GM23338 (cell line): ENCODE measurements around the gene MECP2. TPM values are rescaled to one million over a fixed set of nuclear protein-coding genes. Genes with fewer than 3 reads are reported as not detected.

ENCODE experiments used
- ATAC-seq: fragments of 200-7000 bp; cut with Tn5 transposase; 3 replicates; pipeline ENCODE4 v1.9.1; 2020
- DNase-seq: peaks from one replicate; pipeline ENCODE4 v3.0.0-alpha.2; 2015; ENCODE audit warnings: low spot score
- H2AFZ ChIP-seq: fragments of 200-600 bp; sonication (generic); 2 replicates; pipeline ENCODE4 v1.8.0; 2016; ENCODE audit warnings: antibody characterized with exemption, mild to moderate bottlenecking, moderate library complexity
- H3F3A ChIP-seq: fragments of 200-600 bp; sonication (generic); replicated peaks from 2 replicates; pipeline ENCODE4 v1.8.0; 2017; ENCODE audit warnings: antibody characterized with exemption, mixed run types, low read depth
- H3K27ac ChIP-seq: fragments of 200-600 bp; sonication (generic); 2 replicates; pipeline ENCODE4 v1.6.1; 2016; ENCODE audit warnings: low read depth
- H3K27me3 ChIP-seq: fragments of 200-600 bp; sonication (generic); 2 replicates; pipeline ENCODE4 v1.8.0; 2016; ENCODE audit warnings: mild to moderate bottlenecking, mixed run types, moderate library complexity; ENCODE audit not compliant: insufficient read depth
- H3K36me3 ChIP-seq: fragments of 200-600 bp; sonication (generic); 2 replicates; pipeline ENCODE4 v1.8.0; 2016; ENCODE audit warnings: mild to moderate bottlenecking; ENCODE audit not compliant: insufficient read depth
- H3K4me1 ChIP-seq: fragments of 200-600 bp; sonication (generic); 2 replicates; pipeline ENCODE4 v1.8.0; 2016; ENCODE audit warnings: mild to moderate bottlenecking, moderate library complexity; ENCODE audit not compliant: insufficient read depth
- H3K4me2 ChIP-seq: fragments of 200-600 bp; sonication (generic); 2 replicates; pipeline ENCODE4 v1.7.1; 2017; ENCODE audit warnings: mixed run types
- H3K4me3 ChIP-seq: fragments of 200-600 bp; sonication (generic); 2 replicates; pipeline ENCODE4 v1.6.1; 2016; ENCODE audit warnings: mixed run types
- H3K79me2 ChIP-seq: fragments of 200-600 bp; sonication (generic); replicated peaks from 2 replicates; pipeline ENCODE4 v1.8.0; 2017; ENCODE audit warnings: mild to moderate bottlenecking; ENCODE audit not compliant: insufficient read depth
- H3K9me2 ChIP-seq: fragments of 200-600 bp; sonication (generic); 2 replicates; pipeline ENCODE4 v1.8.0; 2017; ENCODE audit not compliant: insufficient read depth
- H4K20me1 ChIP-seq: fragments of 200-600 bp; sonication (generic); replicated peaks from 2 replicates; pipeline ENCODE4 v1.8.0; 2017; ENCODE audit warnings: mild to moderate bottlenecking; ENCODE audit not compliant: insufficient read depth
- H3K27ac Mint-ChIP-seq: 2 replicates; pipeline ENCODE4 v1.8.0; 2020; ENCODE audit warnings: inconsistent platforms, mild to moderate bottlenecking, moderate library complexity, mixed read lengths
- H3K27me3 Mint-ChIP-seq: 3 replicates; pipeline ENCODE4 v1.8.0; 2022; ENCODE audit warnings: low read depth, mild to moderate bottlenecking, moderate library complexity, mixed read lengths, inconsistent platforms; ENCODE audit not compliant: insufficient read depth, poor library complexity
- H3K36me3 Mint-ChIP-seq: 3 replicates; pipeline ENCODE4 v1.8.0; 2021; ENCODE audit warnings: low read depth, mild to moderate bottlenecking, inconsistent platforms, moderate library complexity, mixed read lengths
- H3K4me1 Mint-ChIP-seq: 3 replicates; pipeline ENCODE4 v1.8.0; 2020; ENCODE audit warnings: mild to moderate bottlenecking, inconsistent platforms, mixed read lengths
- H3K4me3 Mint-ChIP-seq: 3 replicates; pipeline ENCODE4 v1.8.0; 2021; ENCODE audit warnings: moderate library complexity, mild to moderate bottlenecking, inconsistent platforms, mixed read lengths
- H3K9me3 Mint-ChIP-seq: 3 replicates; pipeline ENCODE4 v1.8.0; 2020; ENCODE audit warnings: moderate library complexity, mild to moderate bottlenecking, inconsistent platforms, mixed read lengths
- CREB1 ChIP-seq: fragments of 250-450 bp; sonication (Bioruptor Pico); IDR thresholded peaks from 2 replicates; pipeline ENCODE4 v1.5.0; 2020; ENCODE audit warnings: low read depth, mild to moderate bottlenecking, moderate library complexity
- EZH2 ChIP-seq: fragments of 200-600 bp; sonication (generic); IDR thresholded peaks from one replicate; pipeline ENCODE4 v1.8.0; 2017; ENCODE audit warnings: antibody characterized with exemption, mild to moderate bottlenecking, low read depth; ENCODE audit not compliant: unreplicated experiment
- EZH2phosphoT487 ChIP-seq: fragments of 200-600 bp; sonication (generic); IDR thresholded peaks from one replicate; pipeline ENCODE4 v1.8.1; 2018; ENCODE audit warnings: antibody characterized with exemption; ENCODE audit not compliant: unreplicated experiment
- JUNB ChIP-seq: IDR thresholded peaks from one replicate; pipeline ENCODE4 v1.6.1; 2016; ENCODE audit warnings: antibody characterized with exemption; ENCODE audit not compliant: unreplicated experiment
- NANOG ChIP-seq: IDR thresholded peaks from 2 replicates; pipeline ENCODE4 v1.6.1; 2016; ENCODE audit warnings: antibody characterized with exemption, borderline replicate concordance
- POLR2AphosphoS5 ChIP-seq: IDR thresholded peaks from 2 replicates; pipeline ENCODE4 v1.6.1; 2016; ENCODE audit warnings: antibody characterized with exemption, low read depth
- ZNF114 ChIP-seq: fragments of 250-450 bp; sonication (Bioruptor Pico); IDR thresholded peaks from 2 replicates; pipeline ENCODE4 v1.5.0; 2020; ENCODE audit warnings: mild to moderate bottlenecking, moderate library complexity
- ZNF331 ChIP-seq: fragments of 250-450 bp; sonication (Bioruptor Pico); IDR thresholded peaks from 2 replicates; pipeline ENCODE4 v1.5.0; 2020; ENCODE audit warnings: low read depth, mild to moderate bottlenecking, moderate library complexity
- polyA plus RNA-seq: library from polyadenylated mRNA; unstranded; fragments of >200 nt; fragmentation: Nextera tagmentation; extraction: Ambion mirVana; gene quantifications from 2 replicates; pipeline ENCODE4 v1.2.1, GENCODE V29; 2016
- total RNA-seq: library from RNA; depleted of rRNA; stranded (reverse); fragments of >200 nt; shearing (Covaris generic); gene quantifications from 2 replicates; pipeline ENCODE4 v1.2.3, GENCODE V29; 2014
- TF ChIP-seq, protein P1 (sequence below), 2 experiments: fragments of 200-600 bp in 1 of 2; sonication (generic) in 1 of 2; conservative IDR thresholded peaks; 2 replicates each; pipeline versions ENCODE4 v1.5.1 to v1.6.1; 2016 to 2017; ENCODE audit warnings: antibody characterized with exemption in 2 of 2, low read depth in 2 of 2, mild to moderate bottlenecking in 2 of 2, moderate library complexity in 1 of 2
- TF ChIP-seq, protein P2 (sequence below): IDR thresholded peaks from one replicate; pipeline ENCODE4 v1.6.1; 2018; ENCODE audit warnings: antibody characterized with exemption; ENCODE audit not compliant: unreplicated experiment

MECP2 gene
- total and polyA plus RNA-seq, 2 experiments from 2014 or later = 27.7 to 32.7 TPM

DNA sequence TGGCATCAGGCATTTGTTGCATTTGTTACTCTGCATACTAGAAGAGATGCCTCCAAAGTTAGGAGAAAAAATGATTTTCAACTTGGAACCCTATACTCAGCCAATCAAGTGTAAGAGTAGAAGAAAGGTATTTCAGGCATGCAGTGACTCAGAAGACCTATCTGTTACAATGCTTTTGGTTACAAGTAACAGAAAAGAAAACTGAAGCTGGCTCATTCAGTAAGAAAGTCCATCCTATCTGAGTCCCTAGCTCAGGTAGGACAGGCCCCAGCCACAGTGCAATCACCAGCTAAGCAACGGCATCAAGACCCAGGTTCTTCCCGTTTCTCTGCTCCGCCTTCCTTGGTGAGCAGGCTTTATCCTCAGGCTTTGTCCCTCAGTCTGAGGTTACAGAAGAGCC lies 23.3 kb downstream of the MECP2 start (continued):
- TF ChIP-seq JUNB = no peak
- no peak for TF ChIP-seq EZH2phosphoT487
- TF ChIP-seq, protein P1, sequence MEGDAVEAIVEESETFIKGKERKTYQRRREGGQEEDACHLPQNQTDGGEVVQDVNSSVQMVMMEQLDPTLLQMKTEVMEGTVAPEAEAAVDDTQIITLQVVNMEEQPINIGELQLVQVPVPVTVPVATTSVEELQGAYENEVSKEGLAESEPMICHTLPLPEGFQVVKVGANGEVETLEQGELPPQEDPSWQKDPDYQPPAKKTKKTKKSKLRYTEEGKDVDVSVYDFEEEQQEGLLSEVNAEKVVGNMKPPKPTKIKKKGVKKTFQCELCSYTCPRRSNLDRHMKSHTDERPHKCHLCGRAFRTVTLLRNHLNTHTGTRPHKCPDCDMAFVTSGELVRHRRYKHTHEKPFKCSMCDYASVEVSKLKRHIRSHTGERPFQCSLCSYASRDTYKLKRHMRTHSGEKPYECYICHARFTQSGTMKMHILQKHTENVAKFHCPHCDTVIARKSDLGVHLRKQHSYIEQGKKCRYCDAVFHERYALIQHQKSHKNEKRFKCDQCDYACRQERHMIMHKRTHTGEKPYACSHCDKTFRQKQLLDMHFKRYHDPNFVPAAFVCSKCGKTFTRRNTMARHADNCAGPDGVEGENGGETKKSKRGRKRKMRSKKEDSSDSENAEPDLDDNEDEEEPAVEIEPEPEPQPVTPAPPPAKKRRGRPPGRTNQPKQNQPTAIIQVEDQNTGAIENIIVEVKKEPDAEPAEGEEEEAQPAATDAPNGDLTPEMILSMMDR (conservative IDR thresholded peaks at IDR 0.05; ENCODE audit: low read depth in 2 of 2) = no peak
- TF ChIP-seq CREB1 (CRISPR knock-in tag) = no peak
- TF ChIP-seq ZNF331 (CRISPR knock-in tag) = no peak
- TF ChIP-seq, protein P2, sequence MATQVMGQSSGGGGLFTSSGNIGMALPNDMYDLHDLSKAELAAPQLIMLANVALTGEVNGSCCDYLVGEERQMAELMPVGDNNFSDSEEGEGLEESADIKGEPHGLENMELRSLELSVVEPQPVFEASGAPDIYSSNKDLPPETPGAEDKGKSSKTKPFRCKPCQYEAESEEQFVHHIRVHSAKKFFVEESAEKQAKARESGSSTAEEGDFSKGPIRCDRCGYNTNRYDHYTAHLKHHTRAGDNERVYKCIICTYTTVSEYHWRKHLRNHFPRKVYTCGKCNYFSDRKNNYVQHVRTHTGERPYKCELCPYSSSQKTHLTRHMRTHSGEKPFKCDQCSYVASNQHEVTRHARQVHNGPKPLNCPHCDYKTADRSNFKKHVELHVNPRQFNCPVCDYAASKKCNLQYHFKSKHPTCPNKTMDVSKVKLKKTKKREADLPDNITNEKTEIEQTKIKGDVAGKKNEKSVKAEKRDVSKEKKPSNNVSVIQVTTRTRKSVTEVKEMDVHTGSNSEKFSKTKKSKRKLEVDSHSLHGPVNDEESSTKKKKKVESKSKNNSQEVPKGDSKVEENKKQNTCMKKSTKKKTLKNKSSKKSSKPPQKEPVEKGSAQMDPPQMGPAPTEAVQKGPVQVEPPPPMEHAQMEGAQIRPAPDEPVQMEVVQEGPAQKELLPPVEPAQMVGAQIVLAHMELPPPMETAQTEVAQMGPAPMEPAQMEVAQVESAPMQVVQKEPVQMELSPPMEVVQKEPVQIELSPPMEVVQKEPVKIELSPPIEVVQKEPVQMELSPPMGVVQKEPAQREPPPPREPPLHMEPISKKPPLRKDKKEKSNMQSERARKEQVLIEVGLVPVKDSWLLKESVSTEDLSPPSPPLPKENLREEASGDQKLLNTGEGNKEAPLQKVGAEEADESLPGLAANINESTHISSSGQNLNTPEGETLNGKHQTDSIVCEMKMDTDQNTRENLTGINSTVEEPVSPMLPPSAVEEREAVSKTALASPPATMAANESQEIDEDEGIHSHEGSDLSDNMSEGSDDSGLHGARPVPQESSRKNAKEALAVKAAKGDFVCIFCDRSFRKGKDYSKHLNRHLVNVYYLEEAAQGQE = no peak
- no peak for TF ChIP-seq POLR2AphosphoS5
- no peak for TF ChIP-seq EZH2

DNA sequence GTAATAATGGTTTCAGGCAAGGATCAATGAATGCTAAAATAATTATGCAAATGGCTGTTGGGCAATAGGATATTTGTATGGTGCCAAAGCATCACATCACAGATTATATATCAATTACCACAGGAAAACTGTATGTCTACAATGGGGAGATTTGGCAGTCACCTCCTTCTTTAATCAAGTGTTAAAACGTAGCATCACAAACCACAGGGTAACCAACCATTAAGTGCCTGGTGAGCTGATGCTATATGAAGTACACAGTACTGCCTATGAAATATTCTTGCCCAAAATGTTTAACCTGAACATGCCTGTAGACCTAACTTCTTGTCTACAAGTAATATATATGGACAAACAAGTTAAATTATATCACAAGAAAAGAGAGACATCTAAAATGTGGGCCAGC lies 25.3 kb downstream of the MECP2 start:
- Histone ChIP-seq H3K79me2 (peaks cover 82% of the 10 kb centered on the region), H3K36me3 (no peaks in the 10 kb centered on the region), H3K4me3 (no peak overlapping the region), H3K27ac (no peak overlapping the region), H3K4me2 (no peak overlapping the region), H3K9me2 (no peaks in the 10 kb centered on the region), H3K4me1 (peaks cover 10% of the 10 kb centered on the region), H2AFZ (no peak overlapping the region), H3F3A (no peaks in the 10 kb centered on the region), H4K20me1 (no peaks in the 10 kb centered on the region; the same call in 1 of the 2 replicates), H3K27me3 (no peaks in the 10 kb centered on the region)
- Mint-ChIP-seq H3K4me1 (peaks cover 21% of the 10 kb centered on the region), H3K27me3 (peaks cover 2% of the 10 kb centered on the region), H3K27ac (no peak overlapping the region), H3K9me3 (no peaks in the 10 kb centered on the region), H3K4me3 (no peak overlapping the region), H3K36me3 (no peaks in the 10 kb centered on the region)
- DNase-seq = no peak
- ATAC-seq = no peak
- TF ChIP-seq JUNB = no peak
- no peak for TF ChIP-seq NANOG
- TF ChIP-seq POLR2AphosphoS5 = no peak
- TF ChIP-seq CREB1 (CRISPR knock-in tag) = no peak
- TF ChIP-seq, protein P1 (conservative IDR thresholded peaks at IDR 0.05; ENCODE audit: low read depth in 2 of 2) = no peak
- TF ChIP-seq ZNF114 (CRISPR knock-in tag) = no peak
- TF ChIP-seq, protein P2 = no peak
- no peak for TF ChIP-seq EZH2phosphoT487
